Measurements from ENCODE around the gene KRTAP5-3.
"Not testable (repeated sequence)": the region's sequence is repeated elsewhere in the genome, so short reads cannot be mapped to it uniquely, and the experiment has no call there.

The KRTAP5-3 gene

GRCh38 chr11:1608363-1608762, at the start of gene KRTAP5-3:
TSS of gene KRTAP5-3 (minus strand) at chr11:1608463. CDS start at chr11:1608385, 78 bp downstream.
- DNase-seq (ENCODE audit: extremely low spot score, insufficient read length, low read depth) (no peak), FAIRE-seq (no peak)

GRCh38 chr11:1656670-1657069, 48.4 kb upstream of the KRTAP5-3 start:
- FAIRE-seq = no peak
- no peak for DNase-seq (ENCODE audit: extremely low spot score, insufficient read length, low read depth)

GRCh38 chr11:1656061-1656441, 47.8 kb upstream of the KRTAP5-3 start:
- no peak for DNase-seq (ENCODE audit: extremely low spot score, insufficient read length, low read depth)
- no peak for FAIRE-seq

- FAIRE-seq = no peak
- no peak for DNase-seq (ENCODE audit: extremely low spot score, insufficient read length, low read depth)
Observed at GRCh38 chr11:1655168-1656060, 47.2 kb upstream of the KRTAP5-3 start.

- FAIRE-seq (no peak), DNase-seq (ENCODE audit: extremely low spot score, insufficient read length, low read depth) (no peak)
Observed at GRCh38 chr11:1654388-1655167, 46.3 kb upstream of the KRTAP5-3 start.

- DNase-seq (ENCODE audit: extremely low spot score, insufficient read length, low read depth) = no peak
- FAIRE-seq = no peak
Observed at GRCh38 chr11:1653541-1654387, 45.5 kb upstream of the KRTAP5-3 start.

- FAIRE-seq = peak; percentile 67
- DNase-seq (ENCODE audit: extremely low spot score, insufficient read length, low read depth) = peak; percentile 70
Observed at GRCh38 chr11:1652771-1653540, 44.7 kb upstream of the KRTAP5-3 start.

GRCh38 chr11:1652442-1652770, 44.1 kb upstream of the KRTAP5-3 start:
- no peak for FAIRE-seq
- DNase-seq (ENCODE audit: extremely low spot score, insufficient read length, low read depth) = no peak

GRCh38 chr11:1652026-1652425, 43.8 kb upstream of the KRTAP5-3 start:
- no peak for FAIRE-seq
- no peak for DNase-seq (ENCODE audit: extremely low spot score, insufficient read length, low read depth)

GRCh38 chr11:1651411-1651980, 43.2 kb upstream of the KRTAP5-3 start:
- FAIRE-seq = no peak
- DNase-seq (ENCODE audit: extremely low spot score, insufficient read length, low read depth) = no peak

- no peak for FAIRE-seq
Observed at GRCh38 chr11:1650918-1651262, 42.6 kb upstream of the KRTAP5-3 start.

GRCh38 chr11:1650034-1650917, 42.0 kb upstream of the KRTAP5-3 start:
- no peak for DNase-seq (ENCODE audit: extremely low spot score, insufficient read length, low read depth)
- no peak for FAIRE-seq

More at GRCh38 chr11:1650918-1651262, 42.6 kb upstream of the KRTAP5-3 start:
- DNase-seq (ENCODE audit: extremely low spot score, insufficient read length, low read depth) = no peak

GRCh38 chr11:1648653-1649420, 40.6 kb upstream of the KRTAP5-3 start:
- FAIRE-seq = no peak
- no peak for DNase-seq (ENCODE audit: extremely low spot score, insufficient read length, low read depth)

GRCh38 chr11:1647901-1648652, 39.8 kb upstream of the KRTAP5-3 start:
- no peak for FAIRE-seq
- DNase-seq (ENCODE audit: extremely low spot score, insufficient read length, low read depth) = no peak

GRCh38 chr11:1646540-1646939, 38.3 kb upstream of the KRTAP5-3 start:
- not testable (repeated sequence) for DNase-seq (ENCODE audit: extremely low spot score, insufficient read length, low read depth); FAIRE-seq

- FAIRE-seq = no peak
- no peak for DNase-seq (ENCODE audit: extremely low spot score, insufficient read length, low read depth)
Observed at GRCh38 chr11:1645357-1645821, 37.1 kb upstream of the KRTAP5-3 start.
